Loucy (cell line): ENCODE data around the gene ARHGAP6.
A peak's percentile ranks its signal among the peaks of the same experiment; 100 is the strongest.

ENCODE experiments used
- H2AFZ ChIP-seq: fragments of 200-600 bp; sonication (generic); 2 replicates; pipeline ENCODE4 v1.6.0; 2016; ENCODE audit warnings: antibody characterized with exemption, mild to moderate bottlenecking, low read length, moderate library complexity
- H3F3A ChIP-seq: fragments of 200-600 bp; 2 replicates; pipeline ENCODE4 v1.6.0; 2016; ENCODE audit warnings: antibody characterized with exemption, low read depth, mild to moderate bottlenecking
- H3K27me3 ChIP-seq: fragments of 200-600 bp; sonication (generic); 2 replicates; pipeline ENCODE4 v1.6.1; 2014; ENCODE audit warnings: low read length, mild to moderate bottlenecking; ENCODE audit not compliant: insufficient read depth, poor library complexity, severe bottlenecking
- H3K36me3 ChIP-seq: fragments of 200-600 bp; sonication (generic); 2 replicates; pipeline ENCODE4 v1.6.1; 2016; ENCODE audit warnings: low read length; ENCODE audit not compliant: insufficient read depth
- H3K4me1 ChIP-seq: fragments of 200-600 bp; sonication (generic); 2 replicates; pipeline ENCODE4 v1.5.1; 2014; ENCODE audit warnings: low read length, mild to moderate bottlenecking; ENCODE audit not compliant: insufficient read depth, poor library complexity, severe bottlenecking
- H3K4me2 ChIP-seq: fragments of 200-600 bp; sonication (generic); 2 replicates; pipeline ENCODE4 v1.6.0; 2014; ENCODE audit warnings: antibody characterized with exemption, low read length, low read depth, mild to moderate bottlenecking; ENCODE audit not compliant: poor library complexity, severe bottlenecking
- H3K4me3 ChIP-seq: fragments of 200-600 bp; sonication (generic); 2 replicates; pipeline ENCODE4 v1.5.1; 2014; ENCODE audit warnings: low read length, mild to moderate bottlenecking, mixed read lengths; ENCODE audit not compliant: poor library complexity, severe bottlenecking
- H3K79me2 ChIP-seq: fragments of 200-600 bp; sonication (generic); 2 replicates; pipeline ENCODE4 v1.6.1; 2014; ENCODE audit warnings: low read length; ENCODE audit not compliant: insufficient read depth
- H3K9ac ChIP-seq: fragments of 200-600 bp; sonication (generic); 2 replicates; pipeline ENCODE4 v1.6.0; 2014; ENCODE audit warnings: mild to moderate bottlenecking, low read depth, low read length, moderate library complexity; ENCODE audit not compliant: poor library complexity, severe bottlenecking
- H3K9me2 ChIP-seq: fragments of 200-600 bp; sonication (generic); replicated peaks from 2 replicates; pipeline ENCODE4 v1.6.1; 2016; ENCODE audit warnings: low read depth, low read length, mixed read lengths
- H3K9me3 ChIP-seq: fragments of 200-600 bp; sonication (generic); 2 replicates; pipeline ENCODE4 v1.6.1; 2014; ENCODE audit warnings: mild to moderate bottlenecking, antibody characterized with exemption, low read length, low read depth; ENCODE audit not compliant: insufficient read depth
- H4K20me1 ChIP-seq: fragments of 200-600 bp; sonication (generic); 2 replicates; pipeline ENCODE4 v1.6.0; 2014; ENCODE audit warnings: antibody characterized with exemption, low read length, mild to moderate bottlenecking; ENCODE audit not compliant: insufficient read depth, poor library complexity, severe bottlenecking
- EZH2phosphoT487 ChIP-seq: fragments of 200-600 bp; IDR thresholded peaks from 2 replicates; pipeline ENCODE4 v1.6.1; 2018; ENCODE audit warnings: antibody characterized with exemption, mild to moderate bottlenecking, moderate library complexity, borderline replicate concordance
- TF ChIP-seq, protein P1 (sequence below): fragments of 200-600 bp; sonication (generic); conservative IDR thresholded peaks from 2 replicates; pipeline ENCODE4 v1.5.1; 2014; ENCODE audit warnings: mild to moderate bottlenecking, antibody characterized with exemption, low read length

ARHGAP6 gene

DNA sequence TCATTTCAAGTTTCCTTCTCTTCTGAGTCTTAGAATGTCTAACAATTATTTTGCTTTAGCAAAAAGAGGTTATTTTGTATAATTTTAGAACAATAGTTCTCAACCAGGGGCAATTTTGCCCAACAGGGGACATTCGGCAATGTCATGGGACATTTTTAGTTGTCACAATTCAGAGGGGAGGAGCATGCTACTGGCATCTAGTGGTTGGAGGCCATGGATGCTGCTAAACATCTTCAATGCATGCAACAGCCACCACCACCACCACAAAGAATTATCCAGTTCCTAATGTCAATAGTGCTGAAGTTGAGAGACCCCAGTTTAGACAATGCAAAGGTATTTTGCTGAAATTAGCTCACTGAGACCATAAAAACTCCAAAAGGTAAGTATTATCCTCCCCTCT, 122.5 kb downstream of the ARHGAP6 start:
- Histone ChIP-seq H3K36me3 (no peaks in the 10 kb centered on the region), H3K4me2 (no peak overlapping the region), H3K9me3 (no peaks in the 10 kb centered on the region), H3K79me2 (no peaks in the 10 kb centered on the region), H3K4me3 (no peak overlapping the region), H4K20me1 (no peaks in the 10 kb centered on the region), H3K9me2 (no peaks in the 10 kb centered on the region), H2AFZ (peak overlapping the region; percentile 64; the same call in 1 of the 2 replicates), H3K27me3 (no peaks in the 10 kb centered on the region), H3K4me1 (no peaks in the 10 kb centered on the region), H3K9ac (no peak overlapping the region), H3F3A (no peaks in the 10 kb centered on the region)
- TF ChIP-seq, protein P1, sequence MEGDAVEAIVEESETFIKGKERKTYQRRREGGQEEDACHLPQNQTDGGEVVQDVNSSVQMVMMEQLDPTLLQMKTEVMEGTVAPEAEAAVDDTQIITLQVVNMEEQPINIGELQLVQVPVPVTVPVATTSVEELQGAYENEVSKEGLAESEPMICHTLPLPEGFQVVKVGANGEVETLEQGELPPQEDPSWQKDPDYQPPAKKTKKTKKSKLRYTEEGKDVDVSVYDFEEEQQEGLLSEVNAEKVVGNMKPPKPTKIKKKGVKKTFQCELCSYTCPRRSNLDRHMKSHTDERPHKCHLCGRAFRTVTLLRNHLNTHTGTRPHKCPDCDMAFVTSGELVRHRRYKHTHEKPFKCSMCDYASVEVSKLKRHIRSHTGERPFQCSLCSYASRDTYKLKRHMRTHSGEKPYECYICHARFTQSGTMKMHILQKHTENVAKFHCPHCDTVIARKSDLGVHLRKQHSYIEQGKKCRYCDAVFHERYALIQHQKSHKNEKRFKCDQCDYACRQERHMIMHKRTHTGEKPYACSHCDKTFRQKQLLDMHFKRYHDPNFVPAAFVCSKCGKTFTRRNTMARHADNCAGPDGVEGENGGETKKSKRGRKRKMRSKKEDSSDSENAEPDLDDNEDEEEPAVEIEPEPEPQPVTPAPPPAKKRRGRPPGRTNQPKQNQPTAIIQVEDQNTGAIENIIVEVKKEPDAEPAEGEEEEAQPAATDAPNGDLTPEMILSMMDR: peak; percentile 32; the same call in 1 of the 2 replicates
- TF ChIP-seq EZH2phosphoT487: no peak

DNA sequence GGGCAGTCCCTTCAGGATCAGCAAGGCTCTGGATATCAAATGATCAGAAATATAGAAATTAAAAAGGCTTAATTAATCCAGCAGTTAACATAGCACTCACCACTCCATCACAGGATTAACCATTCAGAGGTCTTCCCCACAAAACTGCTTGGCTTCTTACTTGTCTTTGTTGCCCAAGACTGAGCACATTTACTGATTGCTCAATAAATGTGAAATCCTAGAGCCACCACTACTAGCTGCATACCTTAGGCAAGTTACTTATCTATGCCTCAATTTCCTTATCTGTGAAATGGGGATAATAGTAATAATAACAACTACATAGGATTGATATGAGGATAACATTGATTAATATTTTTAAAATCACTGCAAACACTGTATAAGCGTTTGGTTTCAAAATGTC, 124.2 kb downstream of the ARHGAP6 start:
- no peaks in the 10 kb centered on the region for H3K4me1 ChIP-seq
- no peaks in the 10 kb centered on the region for H3K9me2 ChIP-seq
- H3K4me3 ChIP-seq: no peak overlapping the region
- no peaks in the 10 kb centered on the region for H4K20me1 ChIP-seq
- TF ChIP-seq, protein P1: no peak
- TF ChIP-seq EZH2phosphoT487: no peak
- no peak overlapping the region for H3K4me2 ChIP-seq
- no peak overlapping the region for H2AFZ ChIP-seq
- no peak overlapping the region for H3K9ac ChIP-seq
- no peaks in the 10 kb centered on the region for H3F3A ChIP-seq
- H3K79me2 ChIP-seq: no peaks in the 10 kb centered on the region
- no peaks in the 10 kb centered on the region for H3K36me3 ChIP-seq
- H3K9me3 ChIP-seq: no peaks in the 10 kb centered on the region
- no peaks in the 10 kb centered on the region for H3K27me3 ChIP-seq

DNA sequence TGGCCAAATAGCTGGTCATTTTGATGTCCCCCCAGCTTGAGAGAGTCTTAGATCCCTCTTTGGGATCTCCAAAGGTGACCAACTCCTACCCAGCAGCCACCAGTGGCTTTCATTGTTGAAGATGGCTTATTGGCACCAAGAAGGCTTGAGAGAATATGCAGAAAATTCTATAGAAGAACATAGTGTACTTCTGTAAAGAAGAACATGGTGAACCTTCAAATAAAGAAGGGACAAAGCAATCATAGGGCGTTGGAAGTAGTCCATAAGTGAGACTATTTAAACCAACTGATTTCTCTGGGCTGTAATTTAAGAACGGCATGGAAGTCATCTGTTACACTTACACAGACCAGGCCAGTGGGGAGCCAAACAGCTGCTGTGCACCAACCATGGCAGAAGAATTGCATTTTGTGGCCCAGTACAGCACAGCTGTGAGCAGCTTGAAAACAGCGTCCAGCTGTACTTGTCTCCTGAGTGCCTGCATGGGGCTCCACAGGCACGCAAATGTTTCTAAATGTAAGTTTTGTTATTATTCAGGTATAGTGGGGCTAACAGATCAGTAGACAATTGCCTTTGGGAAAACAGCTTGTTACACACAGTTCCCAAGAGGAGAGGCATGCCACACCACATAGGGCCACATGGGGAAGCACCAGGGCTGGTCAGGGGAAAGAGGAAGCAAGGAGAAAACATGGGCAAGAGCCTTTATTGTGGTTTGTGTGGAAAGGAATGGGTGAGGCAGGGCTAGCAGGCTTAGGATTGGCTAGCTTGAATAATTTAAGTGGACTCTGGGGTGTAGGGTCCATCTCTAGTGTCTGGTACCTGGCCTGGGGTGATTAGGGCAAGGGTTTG, 125.0 kb downstream of the ARHGAP6 start:
- H3K9me2 ChIP-seq: no peaks in the 10 kb centered on the region
- no peak for TF ChIP-seq EZH2phosphoT487
- TF ChIP-seq, protein P1: no peak
- H3K9ac ChIP-seq: no peak overlapping the region
- H3K79me2 ChIP-seq: no peaks in the 10 kb centered on the region
- no peaks in the 10 kb centered on the region for H3F3A ChIP-seq
- H3K36me3 ChIP-seq: no peaks in the 10 kb centered on the region
- H3K4me2 ChIP-seq: no peak overlapping the region
- H2AFZ ChIP-seq: no peak overlapping the region
- no peaks in the 10 kb centered on the region for H4K20me1 ChIP-seq
- H3K27me3 ChIP-seq: no peaks in the 10 kb centered on the region
- H3K9me3 ChIP-seq: no peaks in the 10 kb centered on the region
- H3K4me1 ChIP-seq: no peaks in the 10 kb centered on the region
- H3K4me3 ChIP-seq: no peak overlapping the region
